Loucy (cell line): Measurements from ENCODE around the gene TRIM47.
A peak's percentile ranks its signal among the peaks of the same experiment; 100 is the strongest.
"Not testable (repeated sequence)": the region's sequence is repeated elsewhere in the genome, so short reads cannot be mapped to it uniquely, and the experiment has no call there.

Experiments used
- H2AFZ ChIP-seq: fragments of 200-600 bp; sonication (generic); 2 replicates; pipeline ENCODE4 v1.6.0; 2016; ENCODE audit warnings: antibody characterized with exemption, mild to moderate bottlenecking, low read length, moderate library complexity
- H3F3A ChIP-seq: fragments of 200-600 bp; 2 replicates; pipeline ENCODE4 v1.6.0; 2016; ENCODE audit warnings: antibody characterized with exemption, low read depth, mild to moderate bottlenecking
- H3K27me3 ChIP-seq: fragments of 200-600 bp; sonication (generic); 2 replicates; pipeline ENCODE4 v1.6.1; 2014; ENCODE audit warnings: low read length, mild to moderate bottlenecking; ENCODE audit not compliant: insufficient read depth, poor library complexity, severe bottlenecking
- H3K36me3 ChIP-seq: fragments of 200-600 bp; sonication (generic); 2 replicates; pipeline ENCODE4 v1.6.1; 2016; ENCODE audit warnings: low read length; ENCODE audit not compliant: insufficient read depth
- H3K4me1 ChIP-seq: fragments of 200-600 bp; sonication (generic); 2 replicates; pipeline ENCODE4 v1.5.1; 2014; ENCODE audit warnings: low read length, mild to moderate bottlenecking; ENCODE audit not compliant: insufficient read depth, poor library complexity, severe bottlenecking
- H3K4me2 ChIP-seq: fragments of 200-600 bp; sonication (generic); 2 replicates; pipeline ENCODE4 v1.6.0; 2014; ENCODE audit warnings: antibody characterized with exemption, low read length, low read depth, mild to moderate bottlenecking; ENCODE audit not compliant: poor library complexity, severe bottlenecking
- H3K4me3 ChIP-seq: fragments of 200-600 bp; sonication (generic); 2 replicates; pipeline ENCODE4 v1.5.1; 2014; ENCODE audit warnings: low read length, mild to moderate bottlenecking, mixed read lengths; ENCODE audit not compliant: poor library complexity, severe bottlenecking
- H3K79me2 ChIP-seq: fragments of 200-600 bp; sonication (generic); 2 replicates; pipeline ENCODE4 v1.6.1; 2014; ENCODE audit warnings: low read length; ENCODE audit not compliant: insufficient read depth
- H3K9ac ChIP-seq: fragments of 200-600 bp; sonication (generic); 2 replicates; pipeline ENCODE4 v1.6.0; 2014; ENCODE audit warnings: mild to moderate bottlenecking, low read depth, low read length, moderate library complexity; ENCODE audit not compliant: poor library complexity, severe bottlenecking
- H3K9me2 ChIP-seq: fragments of 200-600 bp; sonication (generic); replicated peaks from 2 replicates; pipeline ENCODE4 v1.6.1; 2016; ENCODE audit warnings: low read depth, low read length, mixed read lengths
- H3K9me3 ChIP-seq: fragments of 200-600 bp; sonication (generic); 2 replicates; pipeline ENCODE4 v1.6.1; 2014; ENCODE audit warnings: mild to moderate bottlenecking, antibody characterized with exemption, low read length, low read depth; ENCODE audit not compliant: insufficient read depth
- H4K20me1 ChIP-seq: fragments of 200-600 bp; sonication (generic); 2 replicates; pipeline ENCODE4 v1.6.0; 2014; ENCODE audit warnings: antibody characterized with exemption, low read length, mild to moderate bottlenecking; ENCODE audit not compliant: insufficient read depth, poor library complexity, severe bottlenecking
- EZH2phosphoT487 ChIP-seq: fragments of 200-600 bp; IDR thresholded peaks from 2 replicates; pipeline ENCODE4 v1.6.1; 2018; ENCODE audit warnings: antibody characterized with exemption, mild to moderate bottlenecking, moderate library complexity, borderline replicate concordance
- TF ChIP-seq, protein P1 (sequence below): fragments of 200-600 bp; sonication (generic); conservative IDR thresholded peaks from 2 replicates; pipeline ENCODE4 v1.5.1; 2014; ENCODE audit warnings: mild to moderate bottlenecking, antibody characterized with exemption, low read length

Gene TRIM47

DNA sequence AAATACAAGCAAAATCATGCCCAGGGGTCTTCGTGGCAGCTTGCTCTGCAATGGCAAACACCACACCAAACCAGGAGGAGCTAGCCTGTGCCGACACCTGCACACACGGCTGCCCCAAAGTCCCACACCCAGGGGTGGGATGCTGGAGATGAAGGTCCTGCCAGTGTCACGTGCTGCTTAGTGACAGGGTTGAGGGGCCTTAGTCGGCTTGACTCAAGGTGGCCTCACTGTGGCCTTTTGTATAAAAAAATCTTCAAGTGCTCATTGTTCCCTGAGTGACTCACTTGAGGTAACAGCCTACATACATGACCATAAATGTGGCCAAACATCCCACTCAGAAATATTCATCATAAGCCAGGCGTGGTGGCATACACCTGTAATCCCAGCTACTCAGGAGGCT lies 11.1 kb upstream of the TRIM47 start:
- Histone ChIP-seq H3F3A (no peaks in the 10 kb centered on the region), H3K9me2 (no peaks in the 10 kb centered on the region), H3K4me1 (peaks cover 9% of the 10 kb centered on the region), H3K4me3 (no peak overlapping the region), H4K20me1 (no peaks in the 10 kb centered on the region), H3K9me3 (no peaks in the 10 kb centered on the region), H3K36me3 (no peaks in the 10 kb centered on the region), H3K4me2 (no peak overlapping the region), H3K27me3 (no peaks in the 10 kb centered on the region), H3K79me2 (peaks cover 10% of the 10 kb centered on the region; the same call in 1 of the 2 replicates), H2AFZ (no peak overlapping the region), H3K9ac (no peak overlapping the region)
- TF ChIP-seq EZH2phosphoT487, result no peak
- TF ChIP-seq, protein P1, sequence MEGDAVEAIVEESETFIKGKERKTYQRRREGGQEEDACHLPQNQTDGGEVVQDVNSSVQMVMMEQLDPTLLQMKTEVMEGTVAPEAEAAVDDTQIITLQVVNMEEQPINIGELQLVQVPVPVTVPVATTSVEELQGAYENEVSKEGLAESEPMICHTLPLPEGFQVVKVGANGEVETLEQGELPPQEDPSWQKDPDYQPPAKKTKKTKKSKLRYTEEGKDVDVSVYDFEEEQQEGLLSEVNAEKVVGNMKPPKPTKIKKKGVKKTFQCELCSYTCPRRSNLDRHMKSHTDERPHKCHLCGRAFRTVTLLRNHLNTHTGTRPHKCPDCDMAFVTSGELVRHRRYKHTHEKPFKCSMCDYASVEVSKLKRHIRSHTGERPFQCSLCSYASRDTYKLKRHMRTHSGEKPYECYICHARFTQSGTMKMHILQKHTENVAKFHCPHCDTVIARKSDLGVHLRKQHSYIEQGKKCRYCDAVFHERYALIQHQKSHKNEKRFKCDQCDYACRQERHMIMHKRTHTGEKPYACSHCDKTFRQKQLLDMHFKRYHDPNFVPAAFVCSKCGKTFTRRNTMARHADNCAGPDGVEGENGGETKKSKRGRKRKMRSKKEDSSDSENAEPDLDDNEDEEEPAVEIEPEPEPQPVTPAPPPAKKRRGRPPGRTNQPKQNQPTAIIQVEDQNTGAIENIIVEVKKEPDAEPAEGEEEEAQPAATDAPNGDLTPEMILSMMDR, result peak; percentile 43; the same call in 1 of the 2 replicates

DNA sequence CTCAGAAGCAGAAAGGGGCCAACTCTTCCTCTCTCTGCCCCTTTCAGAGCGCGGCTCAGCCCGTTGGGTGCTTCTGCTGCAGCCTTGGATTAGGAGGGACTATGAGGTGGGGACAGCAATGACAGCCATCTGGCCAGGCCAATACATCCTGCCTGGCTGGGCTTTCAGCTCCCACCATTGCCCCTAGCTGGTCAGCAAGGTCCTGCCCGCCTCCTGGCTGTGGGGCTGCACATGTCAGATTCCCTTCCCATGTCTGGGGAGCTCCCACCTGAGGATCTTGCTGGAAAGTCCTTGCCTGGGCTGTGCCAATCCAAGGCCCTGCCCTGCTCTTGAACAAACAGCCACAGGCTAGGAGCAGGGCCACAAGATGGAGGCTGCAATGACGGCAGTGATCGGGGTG lies 10.1 kb upstream of the TRIM47 start:
- H3K4me1 ChIP-seq, result peaks cover under 1% of the 10 kb centered on the region
- H3K9ac ChIP-seq, result no peak overlapping the region

GRCh38 chr17:75885860-75886259 lies 7.5 kb upstream of the TRIM47 start:
- not testable (repeated sequence) for H3K4me1 ChIP-seq, H3K4me3 ChIP-seq, H3K9me2 ChIP-seq, H3K9ac ChIP-seq, H3F3A ChIP-seq, H2AFZ ChIP-seq, H4K20me1 ChIP-seq, H3K36me3 ChIP-seq, H3K79me2 ChIP-seq, H3K27me3 ChIP-seq, H3K9me3 ChIP-seq, H3K4me2 ChIP-seq

More for the DNA sequence above, 10.1 kb upstream of the TRIM47 start:
- Histone ChIP-seq H4K20me1 (no peaks in the 10 kb centered on the region), H3K27me3 (no peaks in the 10 kb centered on the region), H2AFZ (no peak overlapping the region), H3K36me3 (no peaks in the 10 kb centered on the region), H3K9me3 (no peaks in the 10 kb centered on the region), H3K9me2 (no peaks in the 10 kb centered on the region), H3K79me2 (peaks cover 5% of the 10 kb centered on the region; the same call in 1 of the 2 replicates), H3K4me2 (no peak overlapping the region), H3F3A (no peaks in the 10 kb centered on the region), H3K4me3 (no peak overlapping the region)
- TF ChIP-seq EZH2phosphoT487, result no peak
- TF ChIP-seq, protein P1, result no peak

- Histone ChIP-seq H3K27me3 (no peaks in the 10 kb centered on the region), H3K79me2 (no peaks in the 10 kb centered on the region), H3K4me2 (no peak overlapping the region), H3K9me2 (no peaks in the 10 kb centered on the region), H3K4me3 (no peak overlapping the region), H3K9me3 (no peaks in the 10 kb centered on the region), H3K9ac (no peak overlapping the region), H2AFZ (no peak overlapping the region), H3F3A (no peaks in the 10 kb centered on the region), H3K36me3 (no peaks in the 10 kb centered on the region), H3K4me1 (peaks cover 3% of the 10 kb centered on the region), H4K20me1 (no peaks in the 10 kb centered on the region)
- TF ChIP-seq, protein P1, result no peak
- TF ChIP-seq EZH2phosphoT487, result no peak
Observed at GRCh38 chr17:75885431-75885830, 7.0 kb upstream of the TRIM47 start.
